T-helper 2 cell treated with Interferon-gamma antibody and Interleukin-4, amounts not matched to agents 100 ng/mL and 5 ng/mL, for 36 hours (primary cell): Measurements from ENCODE around the gene AMN1. TPM values are rescaled to one million over a fixed set of nuclear protein-coding genes. Genes with fewer than 3 reads are reported as not detected.
"Not testable (repeated sequence)": the region's sequence is repeated elsewhere in the genome, so short reads cannot be mapped to it uniquely, and the experiment has no call there.

Experiments
- intact Hi-C: fragments of 100-400 bp; cut with micrococcal nuclease; formaldehyde crosslinking; loops from one replicate; pipeline ENCODE4 v1.15.1; 2023
- total RNA-seq: library from RNA; stranded (reverse); gene quantifications from 2 replicates; pipeline ENCODE4 v1.2.3, GENCODE V29; 2022

The AMN1 gene
- 3.2 and 3.4 TPM in 2 replicates for total RNA-seq

GRCh38 chr12:31728917-31729640 lies at the start of gene AMN1:
Gene AMN1, minus strand, starts transcription at chr12:31729021. Its CDS starts 13 bp downstream, at chr12:31729008.
- intact Hi-C loops = loop anchor here (1.0 to 5.0 kb wide), 10 partner anchors 7 to 950 kb away; partner anchors contain the start of genes BICD1, DNM1L, ETFBKMT and RESF1

GRCh38 chr12:31773867-31774266 lies 45.0 kb upstream of the AMN1 start:
- intact Hi-C loops = no loop called here

GRCh38 chr12:31773223-31773750 lies 44.5 kb upstream of the AMN1 start:
- intact Hi-C loops = no loop called here

GRCh38 chr12:31772685-31773222 lies 43.9 kb upstream of the AMN1 start:
- intact Hi-C loops = no loop called here

- intact Hi-C loops = no loop called here
Observed at GRCh38 chr12:31772186-31772585, 43.4 kb upstream of the AMN1 start.

GRCh38 chr12:31768046-31768445 lies 39.2 kb upstream of the AMN1 start:
- intact Hi-C loops = no loop called here

- intact Hi-C loops = no loop called here
Observed at GRCh38 chr12:31765931-31766330, 37.1 kb upstream of the AMN1 start.

GRCh38 chr12:31759632-31760459 lies 31.0 kb upstream of the AMN1 start:
- intact Hi-C loops = no loop called here

- intact Hi-C loops = not testable (repeated sequence)
Observed at GRCh38 chr12:31758297-31758696, 29.5 kb upstream of the AMN1 start.

- intact Hi-C loops = no loop called here
Observed at GRCh38 chr12:31756977-31757420, 28.2 kb upstream of the AMN1 start.

- intact Hi-C loops = no loop called here
Observed at GRCh38 chr12:31752450-31752849, 23.6 kb upstream of the AMN1 start.

- intact Hi-C loops = no loop called here
Observed at GRCh38 chr12:31751085-31751484, 22.3 kb upstream of the AMN1 start.

GRCh38 chr12:31750747-31751039 lies 21.9 kb upstream of the AMN1 start:
- intact Hi-C loops = no loop called here

GRCh38 chr12:31749024-31749704 lies 20.3 kb upstream of the AMN1 start:
- intact Hi-C loops = loop anchor here (1.0 to 2.0 kb wide), 4 partner anchors 20 to 210 kb away; partner anchors contain the start of genes AMN1, ETFBKMT and RESF1

GRCh38 chr12:31745242-31745641 lies 16.4 kb upstream of the AMN1 start:
- intact Hi-C loops = no loop called here

- intact Hi-C loops = not testable (repeated sequence)
Observed at GRCh38 chr12:31744363-31744762, 15.5 kb upstream of the AMN1 start.

GRCh38 chr12:31742891-31743290 lies 14.1 kb upstream of the AMN1 start:
- intact Hi-C loops = no loop called here

- intact Hi-C loops = no loop called here
Observed at GRCh38 chr12:31740628-31741027, 11.8 kb upstream of the AMN1 start.

GRCh38 chr12:31737763-31738162 lies 8.9 kb upstream of the AMN1 start:
- intact Hi-C loops = loop anchor here (2.0 to 10.0 kb wide), 2 partner anchors 159 to 287 kb away; no protein-coding TSS in a partner anchor

- intact Hi-C loops = loop anchor here (2.0 to 10.0 kb wide), 2 partner anchors 159 to 287 kb away; no protein-coding TSS in a partner anchor
Observed at GRCh38 chr12:31737345-31737744, 8.5 kb upstream of the AMN1 start.

- intact Hi-C loops = loop anchor here (1.0 to 10.0 kb wide), 4 partner anchors 8 to 288 kb away; no protein-coding TSS in a partner anchor
Observed at GRCh38 chr12:31736472-31736871, 7.7 kb upstream of the AMN1 start.
